GM23338 (cell line): ENCODE data around the gene REXO5. TPM values are rescaled to one million over a fixed set of nuclear protein-coding genes. Genes with fewer than 3 reads are reported as not detected.

Experiments
- ATAC-seq: fragments of 200-7000 bp; cut with Tn5 transposase; 3 replicates; pipeline ENCODE4 v1.9.1; 2020
- DNase-seq: peaks from one replicate; pipeline ENCODE4 v3.0.0-alpha.2; 2015; ENCODE audit warnings: low spot score
- H2AFZ ChIP-seq: fragments of 200-600 bp; sonication (generic); 2 replicates; pipeline ENCODE4 v1.8.0; 2016; ENCODE audit warnings: antibody characterized with exemption, mild to moderate bottlenecking, moderate library complexity
- H3F3A ChIP-seq: fragments of 200-600 bp; sonication (generic); replicated peaks from 2 replicates; pipeline ENCODE4 v1.8.0; 2017; ENCODE audit warnings: antibody characterized with exemption, mixed run types, low read depth
- H3K27ac ChIP-seq: fragments of 200-600 bp; sonication (generic); 2 replicates; pipeline ENCODE4 v1.6.1; 2016; ENCODE audit warnings: low read depth
- H3K27me3 ChIP-seq: fragments of 200-600 bp; sonication (generic); 2 replicates; pipeline ENCODE4 v1.8.0; 2016; ENCODE audit warnings: mild to moderate bottlenecking, mixed run types, moderate library complexity; ENCODE audit not compliant: insufficient read depth
- H3K36me3 ChIP-seq: fragments of 200-600 bp; sonication (generic); 2 replicates; pipeline ENCODE4 v1.8.0; 2016; ENCODE audit warnings: mild to moderate bottlenecking; ENCODE audit not compliant: insufficient read depth
- H3K4me1 ChIP-seq: fragments of 200-600 bp; sonication (generic); 2 replicates; pipeline ENCODE4 v1.8.0; 2016; ENCODE audit warnings: mild to moderate bottlenecking, moderate library complexity; ENCODE audit not compliant: insufficient read depth
- H3K4me2 ChIP-seq: fragments of 200-600 bp; sonication (generic); 2 replicates; pipeline ENCODE4 v1.7.1; 2017; ENCODE audit warnings: mixed run types
- H3K4me3 ChIP-seq: fragments of 200-600 bp; sonication (generic); 2 replicates; pipeline ENCODE4 v1.6.1; 2016; ENCODE audit warnings: mixed run types
- H3K79me2 ChIP-seq: fragments of 200-600 bp; sonication (generic); replicated peaks from 2 replicates; pipeline ENCODE4 v1.8.0; 2017; ENCODE audit warnings: mild to moderate bottlenecking; ENCODE audit not compliant: insufficient read depth
- H3K9me2 ChIP-seq: fragments of 200-600 bp; sonication (generic); 2 replicates; pipeline ENCODE4 v1.8.0; 2017; ENCODE audit not compliant: insufficient read depth
- H4K20me1 ChIP-seq: fragments of 200-600 bp; sonication (generic); replicated peaks from 2 replicates; pipeline ENCODE4 v1.8.0; 2017; ENCODE audit warnings: mild to moderate bottlenecking; ENCODE audit not compliant: insufficient read depth
- H3K27ac Mint-ChIP-seq: 2 replicates; pipeline ENCODE4 v1.8.0; 2020; ENCODE audit warnings: inconsistent platforms, mild to moderate bottlenecking, moderate library complexity, mixed read lengths
- H3K27me3 Mint-ChIP-seq: 3 replicates; pipeline ENCODE4 v1.8.0; 2022; ENCODE audit warnings: low read depth, mild to moderate bottlenecking, moderate library complexity, mixed read lengths, inconsistent platforms; ENCODE audit not compliant: insufficient read depth, poor library complexity
- H3K36me3 Mint-ChIP-seq: 3 replicates; pipeline ENCODE4 v1.8.0; 2021; ENCODE audit warnings: low read depth, mild to moderate bottlenecking, inconsistent platforms, moderate library complexity, mixed read lengths
- H3K4me1 Mint-ChIP-seq: 3 replicates; pipeline ENCODE4 v1.8.0; 2020; ENCODE audit warnings: mild to moderate bottlenecking, inconsistent platforms, mixed read lengths
- H3K4me3 Mint-ChIP-seq: 3 replicates; pipeline ENCODE4 v1.8.0; 2021; ENCODE audit warnings: moderate library complexity, mild to moderate bottlenecking, inconsistent platforms, mixed read lengths
- H3K9me3 Mint-ChIP-seq: 3 replicates; pipeline ENCODE4 v1.8.0; 2020; ENCODE audit warnings: moderate library complexity, mild to moderate bottlenecking, inconsistent platforms, mixed read lengths
- CREB1 ChIP-seq: fragments of 250-450 bp; sonication (Bioruptor Pico); IDR thresholded peaks from 2 replicates; pipeline ENCODE4 v1.5.0; 2020; ENCODE audit warnings: low read depth, mild to moderate bottlenecking, moderate library complexity
- CTCF ChIP-seq, 2 experiments: fragments of 200-600 bp in 1 of 2; sonication (generic) in 1 of 2; conservative IDR thresholded peaks; 2 replicates each; pipeline versions ENCODE4 v1.5.1 to v1.6.1; 2016 to 2017; ENCODE audit warnings: antibody characterized with exemption in 2 of 2, low read depth in 2 of 2, mild to moderate bottlenecking in 2 of 2, moderate library complexity in 1 of 2
- ETS1 ChIP-seq: IDR thresholded peaks from 2 replicates; pipeline ENCODE4 v1.6.1; 2016; ENCODE audit warnings: antibody characterized with exemption
- EZH2 ChIP-seq: fragments of 200-600 bp; sonication (generic); IDR thresholded peaks from one replicate; pipeline ENCODE4 v1.8.0; 2017; ENCODE audit warnings: antibody characterized with exemption, mild to moderate bottlenecking, low read depth; ENCODE audit not compliant: unreplicated experiment
- EZH2phosphoT487 ChIP-seq: fragments of 200-600 bp; sonication (generic); IDR thresholded peaks from one replicate; pipeline ENCODE4 v1.8.1; 2018; ENCODE audit warnings: antibody characterized with exemption; ENCODE audit not compliant: unreplicated experiment
- JUNB ChIP-seq: IDR thresholded peaks from one replicate; pipeline ENCODE4 v1.6.1; 2016; ENCODE audit warnings: antibody characterized with exemption; ENCODE audit not compliant: unreplicated experiment
- NANOG ChIP-seq: IDR thresholded peaks from 2 replicates; pipeline ENCODE4 v1.6.1; 2016; ENCODE audit warnings: antibody characterized with exemption, borderline replicate concordance
- POLR2AphosphoS5 ChIP-seq: IDR thresholded peaks from 2 replicates; pipeline ENCODE4 v1.6.1; 2016; ENCODE audit warnings: antibody characterized with exemption, low read depth
- STAT1 ChIP-seq: IDR thresholded peaks from one replicate; pipeline ENCODE4 v1.6.1; 2016; ENCODE audit warnings: antibody characterized with exemption; ENCODE audit not compliant: unreplicated experiment
- ZNF114 ChIP-seq: fragments of 250-450 bp; sonication (Bioruptor Pico); IDR thresholded peaks from 2 replicates; pipeline ENCODE4 v1.5.0; 2020; ENCODE audit warnings: mild to moderate bottlenecking, moderate library complexity
- ZNF331 ChIP-seq: fragments of 250-450 bp; sonication (Bioruptor Pico); IDR thresholded peaks from 2 replicates; pipeline ENCODE4 v1.5.0; 2020; ENCODE audit warnings: low read depth, mild to moderate bottlenecking, moderate library complexity
- ZNF462 ChIP-seq: fragments of 250-450 bp; sonication (Bioruptor Pico); IDR thresholded peaks from 2 replicates; pipeline ENCODE4 v1.5.0; 2020; ENCODE audit warnings: mild to moderate bottlenecking, moderate library complexity
- polyA plus RNA-seq: library from polyadenylated mRNA; unstranded; fragments of >200 nt; fragmentation: Nextera tagmentation; extraction: Ambion mirVana; gene quantifications from 2 replicates; pipeline ENCODE4 v1.2.1, GENCODE V29; 2016
- total RNA-seq: library from RNA; depleted of rRNA; stranded (reverse); fragments of >200 nt; shearing (Covaris generic); gene quantifications from 2 replicates; pipeline ENCODE4 v1.2.3, GENCODE V29; 2014

Gene REXO5
- total and polyA plus RNA-seq, 2 experiments from 2014 or later = 6.5 to 6.9 TPM

GRCh38 chr16:20801278-20801677 lies 5.0 kb upstream of the REXO5 start (continued):
- no peak for TF ChIP-seq JUNB
- no peak for TF ChIP-seq CTCF (conservative IDR thresholded peaks at IDR 0.05; ENCODE audit: low read depth in 2 of 2)
- TF ChIP-seq STAT1 = no peak
- no peak for TF ChIP-seq EZH2phosphoT487
- no peak for TF ChIP-seq ZNF462

GRCh38 chr16:20803192-20803560 lies 3.2 kb upstream of the REXO5 start:
- Histone ChIP-seq H2AFZ (no peak overlapping the region), H3K4me3 (no peak overlapping the region), H3K79me2 (no peaks in the 10 kb centered on the region), H3K36me3 (no peaks in the 10 kb centered on the region), H4K20me1 (no peaks in the 10 kb centered on the region), H3K4me1 (peaks cover 5% of the 10 kb centered on the region; the same call in 1 of the 2 replicates), H3K27ac (no peak overlapping the region), H3F3A (peaks cover 11% of the 10 kb centered on the region; the same call in 1 of the 2 replicates), H3K4me2 (no peak overlapping the region), H3K27me3 (no peaks in the 10 kb centered on the region), H3K9me2 (no peaks in the 10 kb centered on the region)
- H3K4me3 Mint-ChIP-seq = no peak overlapping the region
- no peaks in the 10 kb centered on the region for H3K9me3 Mint-ChIP-seq
- H3K27me3 Mint-ChIP-seq = peaks cover 5% of the 10 kb centered on the region
- H3K4me1 Mint-ChIP-seq = peaks cover 13% of the 10 kb centered on the region; the same call in 2 of the 3 replicates
- peaks cover 7% of the 10 kb centered on the region; the same call in 1 of the 3 replicates for H3K36me3 Mint-ChIP-seq
- ATAC-seq (no peak), DNase-seq (no peak)
- no peak overlapping the region for H3K27ac Mint-ChIP-seq
- TF ChIP-seq ETS1 = no peak
- TF ChIP-seq EZH2phosphoT487 = no peak
- TF ChIP-seq EZH2 = no peak
- TF ChIP-seq STAT1 = no peak
- no peak for TF ChIP-seq JUNB
- TF ChIP-seq ZNF331 (CRISPR knock-in tag) = no peak
- TF ChIP-seq POLR2AphosphoS5 = no peak
- no peak for TF ChIP-seq ZNF114
- no peak for TF ChIP-seq CREB1 (CRISPR knock-in tag)
- no peak for TF ChIP-seq CTCF (conservative IDR thresholded peaks at IDR 0.05; ENCODE audit: low read depth in 2 of 2)
- TF ChIP-seq NANOG = no peak
